H9 (cell line): Measurements from ENCODE around the gene ARHGAP45. TPM values are rescaled to one million over a fixed set of nuclear protein-coding genes. Genes with fewer than 3 reads are reported as not detected.
A peak's percentile ranks its signal among the peaks of the same experiment; 100 is the strongest.

Experiments
- DNase-seq: peaks from one replicate; pipeline ENCODE4 v3.0.0-alpha.2; 2017
- H2AFZ ChIP-seq: one replicate; pipeline ENCODE4 v1.6.1; 2013; ENCODE audit warnings: mild to moderate bottlenecking, low read length, control low read depth, moderate library complexity
- H2AK5ac ChIP-seq: 2 replicates; pipeline ENCODE4 v1.6.1; 2013; ENCODE audit warnings: low read length, control low read depth, mixed read lengths; ENCODE audit not compliant: insufficient read length
- H2BK120ac ChIP-seq: one replicate; pipeline ENCODE4 v1.6.1; 2013; ENCODE audit warnings: low read depth, mild to moderate bottlenecking, low read length, control low read depth, inconsistent platforms; ENCODE audit not compliant: poor library complexity, severe bottlenecking
- H2BK12ac ChIP-seq: 2 replicates; pipeline ENCODE4 v1.6.1; 2013; ENCODE audit warnings: low read length, control low read depth, mixed read lengths, low read depth; ENCODE audit not compliant: insufficient read length
- H2BK15ac ChIP-seq: 2 replicates; pipeline ENCODE4 v1.6.1; 2013; ENCODE audit warnings: low read depth, low read length, control low read depth
- H2BK20ac ChIP-seq: one replicate; pipeline ENCODE4 v1.6.1; 2013; ENCODE audit warnings: low read depth, mild to moderate bottlenecking, low read length, control low read depth, inconsistent platforms; ENCODE audit not compliant: poor library complexity, severe bottlenecking
- H2BK5ac ChIP-seq: 2 replicates; pipeline ENCODE4 v1.6.1; 2013; ENCODE audit warnings: low read length, control low read depth, mixed read lengths; ENCODE audit not compliant: insufficient read length
- H3K14ac ChIP-seq: 2 replicates; pipeline ENCODE4 v1.6.1; 2013; ENCODE audit warnings: low read length, control low read depth; ENCODE audit not compliant: insufficient read depth
- H3K18ac ChIP-seq: 2 replicates; pipeline ENCODE4 v1.6.1; 2013; ENCODE audit warnings: low read depth, mild to moderate bottlenecking, mixed read lengths, low read length, control low read depth; ENCODE audit not compliant: insufficient read length
- H3K23ac ChIP-seq: 2 replicates; pipeline ENCODE4 v1.6.1; 2013; ENCODE audit warnings: low read length, control low read depth, mixed read lengths, low read depth; ENCODE audit not compliant: insufficient read length
- H3K23me2 ChIP-seq: 2 replicates; pipeline ENCODE4 v1.6.1; 2013; ENCODE audit warnings: low read depth, mild to moderate bottlenecking, mixed read lengths, low read length, control low read depth; ENCODE audit not compliant: insufficient read length, poor library complexity, severe bottlenecking
- H3K27ac ChIP-seq: 2 replicates; pipeline ENCODE4 v1.5.1; 2013; ENCODE audit warnings: low read length, control low read depth, mixed read lengths, low read depth; ENCODE audit not compliant: insufficient read length
- H3K27me3 ChIP-seq: 2 replicates; pipeline ENCODE4 v1.6.1; 2013; ENCODE audit warnings: low read length, control low read depth, inconsistent platforms; ENCODE audit not compliant: insufficient read depth
- H3K4ac ChIP-seq: 2 replicates; pipeline ENCODE4 v1.6.1; 2013; ENCODE audit warnings: low read depth, mild to moderate bottlenecking, control low read depth, inconsistent platforms, low read length, moderate library complexity
- H3K4me1 ChIP-seq: 2 replicates; pipeline ENCODE4 v1.6.1; 2013; ENCODE audit warnings: low read length, control low read depth, inconsistent platforms; ENCODE audit not compliant: insufficient read depth
- H3K4me2 ChIP-seq: 2 replicates; pipeline ENCODE4 v1.6.1; 2013; ENCODE audit warnings: low read length, control low read depth, mixed read lengths; ENCODE audit not compliant: insufficient read length, insufficient read depth
- H3K56ac ChIP-seq: 2 replicates; pipeline ENCODE4 v1.6.1; 2013; ENCODE audit warnings: low read depth, mild to moderate bottlenecking, mixed read lengths, low read length, control low read depth; ENCODE audit not compliant: insufficient read length
- H3K79me1 ChIP-seq: 2 replicates; pipeline ENCODE4 v1.6.1; 2013; ENCODE audit warnings: low read depth, mild to moderate bottlenecking, moderate library complexity, low read length, control low read depth, inconsistent platforms; ENCODE audit not compliant: insufficient read depth, poor library complexity, severe bottlenecking
- H3K79me2 ChIP-seq: 2 replicates; pipeline ENCODE4 v1.6.1; 2013; ENCODE audit warnings: low read length, control low read depth, inconsistent platforms; ENCODE audit not compliant: insufficient read depth
- H3K9ac ChIP-seq: 2 replicates; pipeline ENCODE4 v1.6.1; 2013; ENCODE audit warnings: low read length, control low read depth, mixed read lengths; ENCODE audit not compliant: insufficient read length; ENCODE audit errors: extremely low read depth
- H3K9me3 ChIP-seq: one replicate; pipeline ENCODE4 v1.6.1; 2013; ENCODE audit warnings: low read depth, low read length, inconsistent platforms; ENCODE audit not compliant: control insufficient read depth
- H3T11ph ChIP-seq: one replicate; pipeline ENCODE4 v1.6.1; 2013; ENCODE audit warnings: mild to moderate bottlenecking, low read length, control low read depth, inconsistent platforms
- H4K20me1 ChIP-seq: one replicate; pipeline ENCODE4 v1.6.1; 2013; ENCODE audit not compliant: control insufficient read depth, insufficient read length, insufficient read depth
- H4K5ac ChIP-seq: 2 replicates; pipeline ENCODE4 v1.6.1; 2013; ENCODE audit warnings: low read depth, mild to moderate bottlenecking, mixed read lengths, low read length, control low read depth; ENCODE audit not compliant: insufficient read length
- H4K8ac ChIP-seq: replicated peaks from 2 replicates; pipeline ENCODE4 v1.6.1; 2013; ENCODE audit warnings: low read length, control low read depth, mixed read lengths, low read depth; ENCODE audit not compliant: insufficient read length
- H4K91ac ChIP-seq: 2 replicates; pipeline ENCODE4 v1.6.1; 2013; ENCODE audit warnings: low read depth, mild to moderate bottlenecking, moderate library complexity, mixed read lengths, low read length, control low read depth; ENCODE audit not compliant: insufficient read length
- H3K27ac Mint-ChIP-seq, 3 experiments: 2 replicates in 2 of 3; 3 replicates in 1 of 3; pipeline ENCODE4 v1.8.0; 2020 to 2021; ENCODE audit warnings: mixed read lengths in 3 of 3, mild to moderate bottlenecking in 1 of 3, moderate library complexity in 1 of 3
- H3K27me3 Mint-ChIP-seq: 2 replicates; pipeline ENCODE4 v1.8.0; 2021; ENCODE audit warnings: low read depth, mild to moderate bottlenecking, moderate library complexity, mixed read lengths
- H3K36me3 Mint-ChIP-seq, 3 experiments: 2 replicates in 2 of 3; 3 replicates in 1 of 3; pipeline ENCODE4 v1.8.0; 2020 to 2021; ENCODE audit warnings: low read depth in 3 of 3, mixed read lengths in 3 of 3; ENCODE audit not compliant: insufficient read depth in 1 of 3
- H3K4me1 Mint-ChIP-seq, 2 experiments: 2 replicates each; pipeline ENCODE4 v1.8.0; 2020; ENCODE audit warnings: mixed read lengths in 2 of 2
- H3K4me3 Mint-ChIP-seq, 2 experiments: 2 replicates in 1 of 2; 3 replicates in 1 of 2; pipeline ENCODE4 v1.8.0; 2020 to 2021; ENCODE audit warnings: mild to moderate bottlenecking in 2 of 2, mixed read lengths in 2 of 2, moderate library complexity in 1 of 2
- H3K9me3 Mint-ChIP-seq, 2 experiments: 2 replicates in 1 of 2; 3 replicates in 1 of 2; pipeline ENCODE4 v1.8.0; 2020; ENCODE audit warnings: mild to moderate bottlenecking in 2 of 2, mixed read lengths in 2 of 2, moderate library complexity in 1 of 2
- CTCF ChIP-seq: fragments of 200-600 bp; sonication (generic); conservative IDR thresholded peaks from 3 replicates; pipeline ENCODE4 v1.8.0; 2021; ENCODE audit warnings: antibody characterized with exemption, mild to moderate bottlenecking
- whole genome bisulfite sequencing: extraction: QIAGEN DNeasy Blood & Tissue Kit; methylation state at CpG from one replicate; pipeline ENCODE4 v1.1.7; 2013; ENCODE audit warnings: missing lambda C conversion rate, low lambda C conversion rate, mixed read lengths; ENCODE audit not compliant: insufficient read length; ENCODE audit errors: extremely low coverage; 5-methylcytosine and 5-hydroxymethylcytosine counted together
- total RNA-seq: library from RNA; stranded (reverse); gene quantifications from 2 replicates; pipeline ENCODE4 v1.2.1, GENCODE V29; 2021

The ARHGAP45 gene
- total RNA-seq, 1 experiment from 2014 or later = 39.8 TPM

- Mint-ChIP-seq H3K36me3 (peaks cover 0 to 12% (median 2%) of the 10 kb centered on the region in 3 experiments; a peak in 2 of 7 replicates), H3K27ac (no peak overlapping the region), H3K4me1 (peaks cover 2 to 15% of the 10 kb centered on the region in 2 experiments; a peak in 3 of 4 replicates), H3K27me3 (no peaks in the 10 kb centered on the region), H3K9me3 (no peaks in the 10 kb centered on the region), H3K4me3 (no peak overlapping the region)
- H4K20me1 ChIP-seq = no peaks in the 10 kb centered on the region
- H3K4ac ChIP-seq = no peak overlapping the region
- no peaks in the 10 kb centered on the region for H3K79me1 ChIP-seq
- H3K18ac ChIP-seq = no peak overlapping the region
- no peak overlapping the region for H3K27ac ChIP-seq
- H2BK15ac ChIP-seq = no peak overlapping the region
- H2BK20ac ChIP-seq = no peak overlapping the region
- H2BK5ac ChIP-seq = no peak overlapping the region
- no peak overlapping the region for H4K5ac ChIP-seq
- H3K9ac ChIP-seq = no peak overlapping the region
- no peak overlapping the region for H2AFZ ChIP-seq
- no peak for TF ChIP-seq CTCF
- no peak overlapping the region for H3K56ac ChIP-seq
- peak; percentile 36 for DNase-seq
- no peaks in the 10 kb centered on the region for H3K27me3 ChIP-seq
- no peak overlapping the region for H3T11ph ChIP-seq
- H2BK120ac ChIP-seq = no peak overlapping the region
- no peak overlapping the region for H4K91ac ChIP-seq
- no peaks in the 10 kb centered on the region for H3K79me2 ChIP-seq
- H3K14ac ChIP-seq = no peak overlapping the region; the same call in 1 of the 2 replicates
- H2BK12ac ChIP-seq = no peak overlapping the region
- no peak overlapping the region for H4K8ac ChIP-seq
- H3K4me1 ChIP-seq = no peaks in the 10 kb centered on the region; the same call in 1 of the 2 replicates
- H3K23ac ChIP-seq = no peak overlapping the region
- no peak overlapping the region for H3K4me2 ChIP-seq
- H3K9me3 ChIP-seq = no peaks in the 10 kb centered on the region
- no peak overlapping the region for H2AK5ac ChIP-seq
- WGBS = no CpG with 5 or more reads among the region's 77 CpGs
- H3K23me2 ChIP-seq = no peaks in the 10 kb centered on the region
Measured at GRCh38 chr19:1046836-1047695, 19.9 kb upstream of the ARHGAP45 start.
